Epithelial cell of proximal tubule (primary cell): ENCODE measurements around the gene TVP23A. TPM values are rescaled to one million over a fixed set of nuclear protein-coding genes. Genes with fewer than 3 reads are reported as not detected.

Source experiments
- DNase-seq: peaks from one replicate; pipeline ENCODE4 v3.0.0-alpha.2; 2011; ENCODE audit warnings: low read depth
- H3K4me3 ChIP-seq: 2 replicates; pipeline ENCODE4 v1.5.1; 2011; ENCODE audit warnings: low read depth, mild to moderate bottlenecking, low read length
- CTCF ChIP-seq: conservative IDR thresholded peaks from 2 replicates; pipeline ENCODE4 v1.5.1; 2012; ENCODE audit warnings: low read depth, mild to moderate bottlenecking, low read length
- total RNA-seq: library from RNA; depleted of rRNA; stranded (reverse); fragments of >200 nt; gene quantifications from 2 replicates; pipeline ENCODE4 v1.2.3, GENCODE V29; 2015

The TVP23A gene
- total RNA-seq, 1 donor from 2014 or later, result not detected

GRCh38 chr16:10776280-10776679 lies 42.3 kb downstream of the TVP23A start:
- no peak overlapping the region for H3K4me3 ChIP-seq
- no peak for TF ChIP-seq CTCF
- DNase-seq, result no peak

GRCh38 chr16:10770907-10771306 lies 47.7 kb downstream of the TVP23A start:
- H3K4me3 ChIP-seq, result no peak overlapping the region
- no peak for DNase-seq
- no peak for TF ChIP-seq CTCF

- no peak for TF ChIP-seq CTCF
- H3K4me3 ChIP-seq, result no peak overlapping the region
- no peak for DNase-seq
These were observed 49.2 kb downstream of the TVP23A start for GRCh38 chr16:10769381-10769780.

- DNase-seq, result no peak
- no peak overlapping the region for H3K4me3 ChIP-seq
- TF ChIP-seq CTCF, result no peak
These were observed 51.5 kb downstream of the TVP23A start for GRCh38 chr16:10767127-10767526.

- H3K4me3 ChIP-seq, result no peak overlapping the region
- no peak for DNase-seq
- TF ChIP-seq CTCF, result no peak
These were observed 52.8 kb downstream of the TVP23A start for GRCh38 chr16:10765772-10766171.

- TF ChIP-seq CTCF, result no peak
- no peak overlapping the region for H3K4me3 ChIP-seq
- DNase-seq, result no peak
These were observed 55.1 kb downstream of the TVP23A start for GRCh38 chr16:10763456-10763855.

GRCh38 chr16:10762336-10763016 lies 56.1 kb downstream of the TVP23A start:
- TF ChIP-seq CTCF, result no peak
- no peak overlapping the region for H3K4me3 ChIP-seq
- no peak for DNase-seq
